GM20431 (cell line): ENCODE data around the gene STAC2.

Experiments used
- in situ Hi-C: fragments of 300-500 bp; cut with MseI, MboI; formaldehyde crosslinking; loops from one replicate; pipeline ENCODE4 v1.15.0; 2020; ENCODE audit warnings: low sequenced_read_pairs; ENCODE audit not compliant: unreplicated experiment

STAC2 gene

GRCh38 chr17:39167476-39167875, 58.3 kb downstream of the STAC2 start:
- in situ Hi-C loops = no loop called here

GRCh38 chr17:39166437-39167335, 59.1 kb downstream of the STAC2 start:
- in situ Hi-C loops = no loop called here

GRCh38 chr17:39165841-39166349, 59.9 kb downstream of the STAC2 start, which contains the start of gene ARL5C:
ARL5C (minus strand) TSS chr17:39166161; CDS start chr17:39165760, 401 bp downstream.
- in situ Hi-C loops = no loop called here

GRCh38 chr17:39165178-39165840, 60.4 kb downstream of the STAC2 start:
- in situ Hi-C loops = no loop called here

GRCh38 chr17:39164675-39165143, 61.0 kb downstream of the STAC2 start:
- in situ Hi-C loops = no loop called here

- in situ Hi-C loops = no loop called here
These were observed 63.8 kb downstream of the STAC2 start for GRCh38 chr17:39161962-39162361.
